T-helper 1 cell treated with Interleukin-12 subunit alpha and Interleukin-12 subunit beta and Interleukin-4 antibody, amounts not matched to agents 30 μg/mL and 1 μg/mL, for 36 hours (primary cell): ENCODE measurements around the gene NSL1.

Experiments
- H3K27ac Mint-ChIP-seq: one replicate; pipeline ENCODE4 v1.8.0; 2021; ENCODE audit warnings: mild to moderate bottlenecking, mixed read lengths
- H3K27me3 Mint-ChIP-seq: one replicate; pipeline ENCODE4 v1.8.0; 2021; ENCODE audit warnings: low read depth, mixed read lengths
- H3K36me3 Mint-ChIP-seq: one replicate; pipeline ENCODE4 v1.8.0; 2021; ENCODE audit warnings: low read depth, mixed read lengths
- H3K4me1 Mint-ChIP-seq: one replicate; pipeline ENCODE4 v1.8.0; 2021; ENCODE audit warnings: low read depth, mixed read lengths
- H3K4me3 Mint-ChIP-seq: one replicate; pipeline ENCODE4 v1.8.0; 2021; ENCODE audit warnings: mild to moderate bottlenecking, moderate library complexity, mixed read lengths
- H3K9me3 Mint-ChIP-seq: one replicate; pipeline ENCODE4 v1.8.0; 2021; ENCODE audit warnings: mixed read lengths

NSL1 gene

DNA sequence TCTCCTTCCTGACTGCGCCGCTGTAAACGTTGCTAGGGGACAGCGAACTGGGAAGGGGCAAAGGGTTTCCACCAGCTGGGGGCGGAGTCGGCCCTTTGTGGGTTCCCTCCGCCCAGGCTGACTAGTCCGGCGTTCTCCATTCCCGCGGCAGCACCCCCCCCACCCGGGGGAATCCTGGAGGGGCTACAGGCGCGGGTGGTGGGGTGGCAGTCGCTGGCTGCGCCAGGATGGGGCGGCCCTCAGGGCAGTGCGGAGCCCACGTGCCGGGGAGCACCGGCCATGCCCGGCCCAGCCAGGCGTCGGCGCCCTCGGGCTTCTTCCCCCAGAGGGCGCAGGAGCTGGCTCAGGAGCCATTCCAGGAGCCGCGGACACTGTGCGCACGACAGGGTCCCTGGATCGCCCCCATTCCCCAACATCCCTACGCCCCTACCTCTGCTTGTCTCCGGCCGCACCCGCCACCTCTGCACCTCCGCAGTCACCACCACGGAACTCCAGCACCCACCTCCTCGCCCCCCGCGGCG is 92.4 kb downstream of the NSL1 start:
- peak overlapping the region; percentile 88 for H3K4me3 Mint-ChIP-seq
- peak overlapping the region; percentile 41 for H3K27ac Mint-ChIP-seq
- H3K27me3 Mint-ChIP-seq = peaks cover 45% of the 10 kb centered on the region
- no peaks in the 10 kb centered on the region for H3K9me3 Mint-ChIP-seq
- H3K4me1 Mint-ChIP-seq = peaks cover 42% of the 10 kb centered on the region
- peaks cover 17% of the 10 kb centered on the region for H3K36me3 Mint-ChIP-seq

DNA sequence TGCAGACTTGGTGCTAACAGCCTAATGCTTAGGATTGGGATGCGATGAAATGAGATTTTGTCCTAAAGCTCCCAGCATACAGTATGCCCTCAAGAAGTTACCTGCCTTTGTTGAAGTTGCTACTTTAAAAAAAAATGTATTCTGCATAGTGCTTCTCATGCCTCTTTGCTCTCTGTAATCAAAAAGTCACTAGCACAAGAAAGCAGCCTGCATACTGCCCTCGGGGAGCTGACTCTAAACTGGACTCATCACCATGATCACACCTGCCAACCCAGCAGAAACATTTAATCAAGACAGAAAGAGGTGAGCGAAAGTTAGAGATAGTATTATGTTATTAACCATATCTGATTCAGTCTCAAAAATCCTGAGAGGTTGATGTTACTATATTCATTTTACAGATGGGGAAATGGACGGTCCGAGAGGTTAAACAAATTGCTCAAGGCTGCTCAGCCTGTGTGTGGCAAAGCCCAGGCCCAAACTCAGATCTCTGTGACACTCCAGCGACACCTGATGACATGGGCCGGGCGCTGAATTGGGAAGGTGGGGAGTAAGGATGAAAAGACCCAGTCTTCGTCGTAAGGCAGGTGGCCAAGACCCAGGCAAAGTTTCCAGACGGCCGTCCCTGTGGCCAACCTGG is 93.0 kb downstream of the NSL1 start:
- Mint-ChIP-seq H3K4me3 (peak overlapping the region; percentile 88), H3K4me1 (peaks cover 41% of the 10 kb centered on the region), H3K36me3 (peaks cover 17% of the 10 kb centered on the region), H3K27ac (peak overlapping the region; percentile 41), H3K27me3 (peaks cover 39% of the 10 kb centered on the region), H3K9me3 (no peaks in the 10 kb centered on the region)

DNA sequence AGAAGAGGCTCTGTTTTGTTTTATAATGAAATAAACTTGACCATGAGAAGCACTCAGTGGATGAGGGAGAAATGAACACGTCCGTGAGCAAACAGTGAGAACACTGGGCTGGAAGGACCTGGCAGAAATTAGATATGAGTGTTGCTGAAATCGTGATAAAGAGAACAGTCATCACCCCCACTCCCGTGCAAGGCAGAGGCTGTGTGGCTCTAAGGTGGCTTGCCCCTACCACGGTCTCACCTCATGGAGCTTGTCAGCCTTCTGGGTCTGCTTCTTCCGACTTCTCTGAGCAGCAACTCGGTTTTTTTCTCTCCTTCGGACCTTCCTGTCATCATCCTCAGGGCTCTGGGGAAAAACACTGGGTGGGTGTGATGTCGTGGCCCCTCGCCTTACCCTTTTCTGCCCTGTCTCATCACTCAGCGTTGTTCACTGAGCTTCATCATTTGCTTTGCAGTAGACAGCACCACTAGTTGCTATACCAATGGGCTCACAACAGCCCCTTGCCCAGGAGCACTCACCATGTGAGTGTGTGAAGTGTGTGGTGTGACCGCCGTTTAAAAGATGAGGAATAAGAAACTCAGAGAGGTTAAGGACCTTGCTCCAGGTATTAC is 94.8 kb downstream of the NSL1 start:
- Mint-ChIP-seq H3K9me3 (no peaks in the 10 kb centered on the region), H3K4me1 (peaks cover 33% of the 10 kb centered on the region), H3K36me3 (peaks cover 20% of the 10 kb centered on the region), H3K27ac (no peak overlapping the region), H3K4me3 (peak overlapping the region; percentile 27), H3K27me3 (peaks cover 36% of the 10 kb centered on the region)

- Mint-ChIP-seq H3K27me3 (peaks cover 15% of the 10 kb centered on the region), H3K9me3 (no peaks in the 10 kb centered on the region), H3K36me3 (peaks cover 20% of the 10 kb centered on the region), H3K27ac (no peak overlapping the region), H3K4me3 (no peak overlapping the region), H3K4me1 (peaks cover 16% of the 10 kb centered on the region)
These were observed 98.6 kb downstream of the NSL1 start for GRCh38 chr1:212692774-212693644.

DNA sequence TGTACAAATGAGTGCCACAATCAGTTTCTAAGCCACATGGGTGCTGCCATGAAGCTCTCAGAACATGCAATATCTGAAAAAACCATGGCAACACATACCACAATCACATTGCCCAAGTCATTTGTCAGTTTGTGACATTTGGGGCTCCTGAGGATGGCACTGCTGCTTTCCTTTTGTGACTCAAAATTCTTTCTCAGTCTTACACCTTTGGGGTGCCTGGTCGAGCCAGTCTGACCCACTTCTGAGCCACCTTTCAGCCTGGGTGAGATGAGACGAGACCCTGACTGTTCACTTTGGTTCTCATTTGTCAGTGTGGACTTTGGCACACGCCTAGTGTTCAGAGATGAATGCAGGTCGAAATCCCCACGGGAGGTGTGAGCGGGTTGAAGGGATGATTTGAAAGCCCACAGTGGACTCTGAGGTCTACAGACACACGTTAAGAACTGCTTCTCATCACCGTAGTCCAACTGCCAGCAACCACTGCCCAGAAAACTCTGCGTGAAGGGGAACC is 100.0 kb downstream of the NSL1 start:
- no peaks in the 10 kb centered on the region for H3K9me3 Mint-ChIP-seq
- peaks cover 8% of the 10 kb centered on the region for H3K27me3 Mint-ChIP-seq
- peaks cover 10% of the 10 kb centered on the region for H3K4me1 Mint-ChIP-seq
- no peak overlapping the region for H3K4me3 Mint-ChIP-seq
- H3K36me3 Mint-ChIP-seq = peaks cover 12% of the 10 kb centered on the region
- H3K27ac Mint-ChIP-seq = peak overlapping the region; percentile 12

GRCh38 chr1:212690816-212691403 is 100.7 kb downstream of the NSL1 start:
- Mint-ChIP-seq H3K9me3 (no peaks in the 10 kb centered on the region), H3K4me1 (peaks cover 7% of the 10 kb centered on the region), H3K27ac (peak overlapping the region; percentile 12), H3K36me3 (peaks cover 9% of the 10 kb centered on the region), H3K4me3 (no peak overlapping the region), H3K27me3 (peaks cover 2% of the 10 kb centered on the region)

GRCh38 chr1:212689758-212690529 is 101.6 kb downstream of the NSL1 start:
- H3K36me3 Mint-ChIP-seq = peaks cover 10% of the 10 kb centered on the region
- H3K4me3 Mint-ChIP-seq = no peak overlapping the region
- H3K4me1 Mint-ChIP-seq = peaks cover 7% of the 10 kb centered on the region
- no peaks in the 10 kb centered on the region for H3K27me3 Mint-ChIP-seq
- H3K9me3 Mint-ChIP-seq = no peaks in the 10 kb centered on the region
- H3K27ac Mint-ChIP-seq = no peak overlapping the region

GRCh38 chr1:212689196-212689725 is 102.3 kb downstream of the NSL1 start:
- H3K27me3 Mint-ChIP-seq = no peaks in the 10 kb centered on the region
- peaks cover 10% of the 10 kb centered on the region for H3K36me3 Mint-ChIP-seq
- no peak overlapping the region for H3K4me3 Mint-ChIP-seq
- no peaks in the 10 kb centered on the region for H3K9me3 Mint-ChIP-seq
- no peak overlapping the region for H3K27ac Mint-ChIP-seq
- H3K4me1 Mint-ChIP-seq = peaks cover 7% of the 10 kb centered on the region

GRCh38 chr1:212688341-212689047 is 103.1 kb downstream of the NSL1 start:
- peaks cover 14% of the 10 kb centered on the region for H3K36me3 Mint-ChIP-seq
- no peak overlapping the region for H3K27ac Mint-ChIP-seq
- H3K27me3 Mint-ChIP-seq = no peaks in the 10 kb centered on the region
- no peak overlapping the region for H3K4me3 Mint-ChIP-seq
- peaks cover 15% of the 10 kb centered on the region for H3K4me1 Mint-ChIP-seq
- H3K9me3 Mint-ChIP-seq = no peaks in the 10 kb centered on the region

- no peak overlapping the region for H3K27ac Mint-ChIP-seq
- peaks cover 14% of the 10 kb centered on the region for H3K36me3 Mint-ChIP-seq
- H3K9me3 Mint-ChIP-seq = no peaks in the 10 kb centered on the region
- H3K27me3 Mint-ChIP-seq = no peaks in the 10 kb centered on the region
- no peak overlapping the region for H3K4me3 Mint-ChIP-seq
- peaks cover 22% of the 10 kb centered on the region for H3K4me1 Mint-ChIP-seq
These were observed 103.8 kb downstream of the NSL1 start for GRCh38 chr1:212687811-212688210.

DNA sequence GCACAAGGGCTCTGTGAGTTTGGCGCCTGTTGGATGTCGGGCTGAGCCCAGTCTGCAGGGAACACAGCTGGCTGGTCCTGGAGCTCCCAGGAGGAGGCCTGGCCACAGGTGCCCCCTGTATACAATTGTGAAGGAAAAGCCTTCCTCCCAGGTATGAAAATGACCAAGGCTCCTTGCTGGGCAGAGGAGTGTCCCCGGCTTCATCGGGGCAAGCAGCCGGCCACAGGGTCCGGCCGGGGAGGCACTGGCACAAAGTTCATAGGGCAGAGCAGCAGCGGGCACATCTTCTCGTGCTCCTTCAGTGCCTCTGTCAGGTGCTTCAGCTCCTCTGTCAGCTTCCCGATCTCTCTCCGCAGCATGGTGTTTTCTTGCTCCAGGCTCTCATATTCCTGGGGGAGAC is 105.0 kb downstream of the NSL1 start:
- Mint-ChIP-seq H3K9me3 (no peaks in the 10 kb centered on the region), H3K27ac (no peak overlapping the region), H3K27me3 (no peaks in the 10 kb centered on the region), H3K4me1 (peaks cover 26% of the 10 kb centered on the region), H3K4me3 (no peak overlapping the region), H3K36me3 (peaks cover 11% of the 10 kb centered on the region)

GRCh38 chr1:212686069-212686468 is 105.5 kb downstream of the NSL1 start:
- peaks cover 27% of the 10 kb centered on the region for H3K4me1 Mint-ChIP-seq
- H3K27ac Mint-ChIP-seq = no peak overlapping the region
- no peaks in the 10 kb centered on the region for H3K9me3 Mint-ChIP-seq
- peaks cover 11% of the 10 kb centered on the region for H3K36me3 Mint-ChIP-seq
- H3K27me3 Mint-ChIP-seq = no peaks in the 10 kb centered on the region
- no peak overlapping the region for H3K4me3 Mint-ChIP-seq

DNA sequence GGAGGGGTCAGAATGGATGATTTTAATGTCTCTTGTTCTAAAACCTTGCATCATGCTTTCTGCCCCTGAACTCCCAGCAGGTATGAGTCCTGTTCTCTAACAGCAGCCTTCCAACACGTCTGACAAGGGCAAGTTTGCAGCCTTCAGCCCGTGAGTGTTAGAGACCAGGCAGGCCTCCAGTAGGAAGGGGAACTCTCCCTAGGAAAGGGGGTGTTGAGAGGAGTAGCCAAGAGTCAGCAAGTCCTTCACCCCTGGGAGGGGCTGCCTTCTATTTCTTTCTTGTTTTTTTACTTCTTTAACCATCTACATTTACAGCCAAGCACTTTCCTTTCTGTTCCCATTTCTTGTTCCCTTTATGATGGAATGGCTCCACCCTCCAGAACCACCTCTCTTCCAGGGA is 106.1 kb downstream of the NSL1 start:
- Mint-ChIP-seq H3K36me3 (peaks cover 11% of the 10 kb centered on the region), H3K27ac (peak overlapping the region; percentile 47), H3K4me1 (peaks cover 31% of the 10 kb centered on the region), H3K9me3 (no peaks in the 10 kb centered on the region), H3K4me3 (no peak overlapping the region), H3K27me3 (no peaks in the 10 kb centered on the region)
